ENCODE data around the gene OARD1. TPM values are rescaled to one million over a fixed set of nuclear protein-coding genes. Genes with fewer than 3 reads are reported as not detected.

Gene OARD1
- total RNA-seq, 1 experiment from 2014 or later, result 33.7 TPM

DNA sequence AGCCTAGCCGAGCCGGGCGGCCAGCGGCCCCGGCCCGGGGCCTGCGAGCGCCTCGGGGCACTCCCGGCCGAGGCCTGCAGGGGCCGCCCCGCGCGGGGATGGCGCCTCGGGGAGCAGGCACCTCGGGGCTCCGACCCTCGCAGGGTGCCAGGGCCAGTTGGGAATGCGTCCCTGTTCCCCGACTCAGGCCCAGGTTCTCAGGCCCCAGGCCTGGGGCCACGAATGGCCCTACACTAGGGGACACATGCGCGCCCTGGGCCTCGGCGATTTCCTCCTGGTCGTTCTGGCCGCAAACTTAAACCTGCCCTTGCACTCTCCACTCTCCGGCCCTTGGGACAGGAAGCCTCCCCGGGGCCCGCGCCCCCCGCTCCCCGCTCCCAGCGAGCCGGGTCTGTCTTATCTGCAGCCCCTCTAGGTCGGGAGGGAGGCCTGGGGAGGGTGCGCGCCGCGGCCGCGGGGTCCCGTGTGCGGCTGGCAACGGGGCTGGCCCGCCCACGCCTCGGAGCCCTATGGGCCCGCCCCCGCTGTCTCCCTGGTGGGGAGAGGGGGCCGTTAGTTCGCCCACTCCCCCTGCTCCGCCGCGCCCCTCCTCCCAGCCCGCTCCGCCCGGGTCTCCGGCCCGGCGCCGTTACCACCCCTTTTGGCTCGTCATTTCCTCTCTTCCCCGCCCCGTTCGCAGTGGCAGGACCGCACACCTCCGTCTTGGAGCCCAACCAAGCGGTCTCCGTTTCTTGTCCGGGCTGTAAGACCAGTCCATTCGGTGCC lies 1.2 kb upstream of the OARD1 start (continued):
- TF ChIP-seq NR3C1 (CRISPR knock-in tag; conservative IDR thresholded peaks at IDR 0.05; ENCODE audit: low read depth) (no peak), SOX15 (CRISPR knock-in tag; IDR thresholded peaks at IDR 0.05) (no peak), TEAD1 (CRISPR knock-in tag; IDR thresholded peaks at IDR 0.05) (peak; percentile 39; the same call in 1 of the 2 replicates), KAT7 (CRISPR knock-in tag; IDR thresholded peaks at IDR 0.05; ENCODE audit: borderline replicate concordance) (no peak), FOXK1 (CRISPR knock-in tag; IDR thresholded peaks at IDR 0.05) (0 out of 2 replicates have a peak, but pooled peaks have one; percentile 24), ZNF232 (CRISPR knock-in tag; IDR thresholded peaks at IDR 0.05) (no peak), ZNF671 (CRISPR knock-in tag; IDR thresholded peaks at IDR 0.05) (no peak), TCF7 (CRISPR knock-in tag; IDR thresholded peaks at IDR 0.05; ENCODE audit: low read depth) (0 out of 2 replicates have a peak, but pooled peaks have one; percentile 47), JUN (CRISPR knock-in tag; IDR thresholded peaks at IDR 0.05) (peak; percentile 71; the same call in 1 of the 2 replicates), ZNF121 (CRISPR knock-in tag; IDR thresholded peaks at IDR 0.05) (no peak), EMX1 (CRISPR knock-in tag; IDR thresholded peaks at IDR 0.05) (no peak), TEAD4 (CRISPR knock-in tag; IDR thresholded peaks at IDR 0.05) (no peak), GRHL2 (CRISPR knock-in tag; IDR thresholded peaks at IDR 0.05; ENCODE audit: insufficient replicate concordance, severe bottlenecking) (no peak), NFE2L1 (CRISPR knock-in tag; IDR thresholded peaks at IDR 0.05) (peak; percentile 43; the same call in 1 of the 2 replicates), SP1 (CRISPR knock-in tag; conservative IDR thresholded peaks at IDR 0.05) (peak; percentile 64; the same call in 1 of the 2 replicates), ZNF317 (CRISPR knock-in tag; IDR thresholded peaks at IDR 0.05; ENCODE audit: borderline replicate concordance, low read depth) (no peak), PRRX2 (CRISPR knock-in tag; IDR thresholded peaks at IDR 0.05) (0 out of 2 replicates have a peak, but pooled peaks have one; percentile 20)
- TF ChIP-seq, protein P1, sequence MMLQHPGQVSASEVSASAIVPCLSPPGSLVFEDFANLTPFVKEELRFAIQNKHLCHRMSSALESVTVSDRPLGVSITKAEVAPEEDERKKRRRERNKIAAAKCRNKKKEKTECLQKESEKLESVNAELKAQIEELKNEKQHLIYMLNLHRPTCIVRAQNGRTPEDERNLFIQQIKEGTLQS (CRISPR knock-in tag; conservative IDR thresholded peaks at IDR 0.05), result no peak
- TF ChIP-seq, protein P2, sequence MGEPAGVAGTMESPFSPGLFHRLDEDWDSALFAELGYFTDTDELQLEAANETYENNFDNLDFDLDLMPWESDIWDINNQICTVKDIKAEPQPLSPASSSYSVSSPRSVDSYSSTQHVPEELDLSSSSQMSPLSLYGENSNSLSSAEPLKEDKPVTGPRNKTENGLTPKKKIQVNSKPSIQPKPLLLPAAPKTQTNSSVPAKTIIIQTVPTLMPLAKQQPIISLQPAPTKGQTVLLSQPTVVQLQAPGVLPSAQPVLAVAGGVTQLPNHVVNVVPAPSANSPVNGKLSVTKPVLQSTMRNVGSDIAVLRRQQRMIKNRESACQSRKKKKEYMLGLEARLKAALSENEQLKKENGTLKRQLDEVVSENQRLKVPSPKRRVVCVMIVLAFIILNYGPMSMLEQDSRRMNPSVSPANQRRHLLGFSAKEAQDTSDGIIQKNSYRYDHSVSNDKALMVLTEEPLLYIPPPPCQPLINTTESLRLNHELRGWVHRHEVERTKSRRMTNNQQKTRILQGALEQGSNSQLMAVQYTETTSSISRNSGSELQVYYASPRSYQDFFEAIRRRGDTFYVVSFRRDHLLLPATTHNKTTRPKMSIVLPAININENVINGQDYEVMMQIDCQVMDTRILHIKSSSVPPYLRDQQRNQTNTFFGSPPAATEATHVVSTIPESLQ (CRISPR knock-in tag; IDR thresholded peaks at IDR 0.05), result no peak
- TF ChIP-seq, protein P3, sequence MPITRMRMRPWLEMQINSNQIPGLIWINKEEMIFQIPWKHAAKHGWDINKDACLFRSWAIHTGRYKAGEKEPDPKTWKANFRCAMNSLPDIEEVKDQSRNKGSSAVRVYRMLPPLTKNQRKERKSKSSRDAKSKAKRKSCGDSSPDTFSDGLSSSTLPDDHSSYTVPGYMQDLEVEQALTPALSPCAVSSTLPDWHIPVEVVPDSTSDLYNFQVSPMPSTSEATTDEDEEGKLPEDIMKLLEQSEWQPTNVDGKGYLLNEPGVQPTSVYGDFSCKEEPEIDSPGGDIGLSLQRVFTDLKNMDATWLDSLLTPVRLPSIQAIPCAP (CRISPR knock-in tag; IDR thresholded peaks at IDR 0.05), result no peak
- TF ChIP-seq, protein P4, sequence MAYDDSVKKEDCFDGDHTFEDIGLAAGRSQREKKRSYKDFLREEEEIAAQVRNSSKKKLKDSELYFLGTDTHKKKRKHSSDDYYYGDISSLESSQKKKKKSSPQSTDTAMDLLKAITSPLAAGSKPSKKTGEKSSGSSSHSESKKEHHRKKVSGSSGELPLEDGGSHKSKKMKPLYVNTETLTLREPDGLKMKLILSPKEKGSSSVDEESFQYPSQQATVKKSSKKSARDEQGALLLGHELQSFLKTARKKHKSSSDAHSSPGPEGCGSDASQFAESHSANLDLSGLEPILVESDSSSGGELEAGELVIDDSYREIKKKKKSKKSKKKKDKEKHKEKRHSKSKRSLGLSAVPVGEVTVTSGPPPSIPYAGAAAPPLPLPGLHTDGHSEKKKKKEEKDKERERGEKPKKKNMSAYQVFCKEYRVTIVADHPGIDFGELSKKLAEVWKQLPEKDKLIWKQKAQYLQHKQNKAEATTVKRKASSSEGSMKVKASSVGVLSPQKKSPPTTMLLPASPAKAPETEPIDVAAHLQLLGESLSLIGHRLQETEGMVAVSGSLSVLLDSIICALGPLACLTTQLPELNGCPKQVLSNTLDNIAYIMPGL (CRISPR knock-in tag; IDR thresholded peaks at IDR 0.05), result peak; percentile 51; the same call in 1 of the 2 replicates
- TF ChIP-seq, protein P5, sequence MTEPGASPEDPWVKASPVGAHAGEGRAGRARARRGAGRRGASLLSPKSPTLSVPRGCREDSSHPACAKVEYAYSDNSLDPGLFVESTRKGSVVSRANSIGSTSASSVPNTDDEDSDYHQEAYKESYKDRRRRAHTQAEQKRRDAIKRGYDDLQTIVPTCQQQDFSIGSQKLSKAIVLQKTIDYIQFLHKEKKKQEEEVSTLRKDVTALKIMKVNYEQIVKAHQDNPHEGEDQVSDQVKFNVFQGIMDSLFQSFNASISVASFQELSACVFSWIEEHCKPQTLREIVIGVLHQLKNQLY (CRISPR knock-in tag; IDR thresholded peaks at IDR 0.05), result no peak
- TF ChIP-seq, protein P6, sequence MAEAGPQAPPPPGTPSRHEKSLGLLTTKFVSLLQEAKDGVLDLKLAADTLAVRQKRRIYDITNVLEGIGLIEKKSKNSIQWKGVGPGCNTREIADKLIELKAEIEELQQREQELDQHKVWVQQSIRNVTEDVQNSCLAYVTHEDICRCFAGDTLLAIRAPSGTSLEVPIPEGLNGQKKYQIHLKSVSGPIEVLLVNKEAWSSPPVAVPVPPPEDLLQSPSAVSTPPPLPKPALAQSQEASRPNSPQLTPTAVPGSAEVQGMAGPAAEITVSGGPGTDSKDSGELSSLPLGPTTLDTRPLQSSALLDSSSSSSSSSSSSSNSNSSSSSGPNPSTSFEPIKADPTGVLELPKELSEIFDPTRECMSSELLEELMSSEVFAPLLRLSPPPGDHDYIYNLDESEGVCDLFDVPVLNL (CRISPR knock-in tag; IDR thresholded peaks at IDR 0.05; ENCODE audit: borderline replicate concordance, low read depth), result no peak
- TF ChIP-seq, protein P7, sequence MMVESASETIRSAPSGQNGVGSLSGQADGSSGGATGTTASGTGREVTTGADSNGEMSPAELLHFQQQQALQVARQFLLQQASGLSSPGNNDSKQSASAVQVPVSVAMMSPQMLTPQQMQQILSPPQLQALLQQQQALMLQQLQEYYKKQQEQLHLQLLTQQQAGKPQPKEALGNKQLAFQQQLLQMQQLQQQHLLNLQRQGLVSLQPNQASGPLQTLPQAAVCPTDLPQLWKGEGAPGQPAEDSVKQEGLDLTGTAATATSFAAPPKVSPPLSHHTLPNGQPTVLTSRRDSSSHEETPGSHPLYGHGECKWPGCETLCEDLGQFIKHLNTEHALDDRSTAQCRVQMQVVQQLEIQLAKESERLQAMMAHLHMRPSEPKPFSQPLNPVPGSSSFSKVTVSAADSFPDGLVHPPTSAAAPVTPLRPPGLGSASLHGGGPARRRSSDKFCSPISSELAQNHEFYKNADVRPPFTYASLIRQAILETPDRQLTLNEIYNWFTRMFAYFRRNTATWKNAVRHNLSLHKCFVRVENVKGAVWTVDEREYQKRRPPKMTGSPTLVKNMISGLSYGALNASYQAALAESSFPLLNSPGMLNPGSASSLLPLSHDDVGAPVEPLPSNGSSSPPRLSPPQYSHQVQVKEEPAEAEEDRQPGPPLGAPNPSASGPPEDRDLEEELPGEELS (CRISPR knock-in tag; IDR thresholded peaks at IDR 0.05), result no peak; the same call in 1 of the 2 replicates
- TF ChIP-seq, protein P8, sequence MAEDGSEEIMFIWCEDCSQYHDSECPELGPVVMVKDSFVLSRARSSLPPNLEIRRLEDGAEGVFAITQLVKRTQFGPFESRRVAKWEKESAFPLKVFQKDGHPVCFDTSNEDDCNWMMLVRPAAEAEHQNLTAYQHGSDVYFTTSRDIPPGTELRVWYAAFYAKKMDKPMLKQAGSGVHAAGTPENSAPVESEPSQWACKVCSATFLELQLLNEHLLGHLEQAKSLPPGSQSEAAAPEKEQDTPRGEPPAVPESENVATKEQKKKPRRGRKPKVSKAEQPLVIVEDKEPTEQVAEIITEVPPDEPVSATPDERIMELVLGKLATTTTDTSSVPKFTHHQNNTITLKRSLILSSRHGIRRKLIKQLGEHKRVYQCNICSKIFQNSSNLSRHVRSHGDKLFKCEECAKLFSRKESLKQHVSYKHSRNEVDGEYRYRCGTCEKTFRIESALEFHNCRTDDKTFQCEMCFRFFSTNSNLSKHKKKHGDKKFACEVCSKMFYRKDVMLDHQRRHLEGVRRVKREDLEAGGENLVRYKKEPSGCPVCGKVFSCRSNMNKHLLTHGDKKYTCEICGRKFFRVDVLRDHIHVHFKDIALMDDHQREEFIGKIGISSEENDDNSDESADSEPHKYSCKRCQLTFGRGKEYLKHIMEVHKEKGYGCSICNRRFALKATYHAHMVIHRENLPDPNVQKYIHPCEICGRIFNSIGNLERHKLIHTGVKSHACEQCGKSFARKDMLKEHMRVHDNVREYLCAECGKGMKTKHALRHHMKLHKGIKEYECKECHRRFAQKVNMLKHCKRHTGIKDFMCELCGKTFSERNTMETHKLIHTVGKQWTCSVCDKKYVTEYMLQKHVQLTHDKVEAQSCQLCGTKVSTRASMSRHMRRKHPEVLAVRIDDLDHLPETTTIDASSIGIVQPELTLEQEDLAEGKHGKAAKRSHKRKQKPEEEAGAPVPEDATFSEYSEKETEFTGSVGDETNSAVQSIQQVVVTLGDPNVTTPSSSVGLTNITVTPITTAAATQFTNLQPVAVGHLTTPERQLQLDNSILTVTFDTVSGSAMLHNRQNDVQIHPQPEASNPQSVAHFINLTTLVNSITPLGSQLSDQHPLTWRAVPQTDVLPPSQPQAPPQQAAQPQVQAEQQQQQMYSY (CRISPR knock-in tag; IDR thresholded peaks at IDR 0.05), result no peak; the same call in 1 of the 2 replicates

Data from WTC11 (cell line).